ENCODE results near the gene INPP4B. TPM values are rescaled to one million over a fixed set of nuclear protein-coding genes. Genes with fewer than 3 reads are reported as not detected.

Gene INPP4B
- total RNA-seq, 1 experiment from 2014 or later: 114 TPM

DNA sequence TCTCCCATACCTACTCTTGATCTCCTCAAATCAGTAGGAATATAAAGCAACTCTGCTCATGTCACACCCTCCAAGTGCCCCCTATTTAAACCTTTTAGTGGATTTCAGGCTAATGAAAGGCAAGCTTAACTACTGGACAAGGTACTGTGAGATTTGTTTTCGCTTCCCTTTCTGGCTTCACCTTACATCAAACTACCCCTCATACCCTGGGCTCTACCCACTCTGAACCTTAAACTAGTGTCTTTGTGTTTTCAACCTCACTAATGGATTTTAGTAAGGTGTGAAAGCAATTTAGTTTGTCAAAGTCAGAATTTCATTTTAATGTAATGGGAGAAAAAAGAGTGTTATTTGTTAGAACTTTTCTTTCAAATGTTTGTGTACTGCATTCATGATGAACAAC, 291.7 kb downstream of the INPP4B start:
- peak overlapping the region; percentile 57 for H3K27ac Mint-ChIP-seq (ENCODE audit: unreplicated experiment)
- CTCF ChIA-PET: no interaction called here
- H3K4me3 Mint-ChIP-seq (ENCODE audit: low read depth, unreplicated experiment): no peak overlapping the region
- H3K9me3 Mint-ChIP-seq (ENCODE audit: low read depth, unreplicated experiment): peaks cover 2% of the 10 kb centered on the region
- peaks cover 63% of the 10 kb centered on the region for H3K4me1 Mint-ChIP-seq (ENCODE audit: low read depth, unreplicated experiment)
- H3K27me3 Mint-ChIP-seq (ENCODE audit: unreplicated experiment): no peaks in the 10 kb centered on the region
- intact Hi-C loops (cut with micrococcal nuclease; ENCODE audit: unreplicated experiment): no loop called here
- peaks cover 23% of the 10 kb centered on the region for H3K36me3 Mint-ChIP-seq (ENCODE audit: insufficient read depth, unreplicated experiment)
- no peak for DNase-seq
- BruUV-seq (replicated peaks): no TSS peak
- TF ChIP-seq, protein P1, sequence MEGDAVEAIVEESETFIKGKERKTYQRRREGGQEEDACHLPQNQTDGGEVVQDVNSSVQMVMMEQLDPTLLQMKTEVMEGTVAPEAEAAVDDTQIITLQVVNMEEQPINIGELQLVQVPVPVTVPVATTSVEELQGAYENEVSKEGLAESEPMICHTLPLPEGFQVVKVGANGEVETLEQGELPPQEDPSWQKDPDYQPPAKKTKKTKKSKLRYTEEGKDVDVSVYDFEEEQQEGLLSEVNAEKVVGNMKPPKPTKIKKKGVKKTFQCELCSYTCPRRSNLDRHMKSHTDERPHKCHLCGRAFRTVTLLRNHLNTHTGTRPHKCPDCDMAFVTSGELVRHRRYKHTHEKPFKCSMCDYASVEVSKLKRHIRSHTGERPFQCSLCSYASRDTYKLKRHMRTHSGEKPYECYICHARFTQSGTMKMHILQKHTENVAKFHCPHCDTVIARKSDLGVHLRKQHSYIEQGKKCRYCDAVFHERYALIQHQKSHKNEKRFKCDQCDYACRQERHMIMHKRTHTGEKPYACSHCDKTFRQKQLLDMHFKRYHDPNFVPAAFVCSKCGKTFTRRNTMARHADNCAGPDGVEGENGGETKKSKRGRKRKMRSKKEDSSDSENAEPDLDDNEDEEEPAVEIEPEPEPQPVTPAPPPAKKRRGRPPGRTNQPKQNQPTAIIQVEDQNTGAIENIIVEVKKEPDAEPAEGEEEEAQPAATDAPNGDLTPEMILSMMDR (IDR thresholded peaks at IDR 0.05; ENCODE audit: unreplicated experiment): no peak

DNA sequence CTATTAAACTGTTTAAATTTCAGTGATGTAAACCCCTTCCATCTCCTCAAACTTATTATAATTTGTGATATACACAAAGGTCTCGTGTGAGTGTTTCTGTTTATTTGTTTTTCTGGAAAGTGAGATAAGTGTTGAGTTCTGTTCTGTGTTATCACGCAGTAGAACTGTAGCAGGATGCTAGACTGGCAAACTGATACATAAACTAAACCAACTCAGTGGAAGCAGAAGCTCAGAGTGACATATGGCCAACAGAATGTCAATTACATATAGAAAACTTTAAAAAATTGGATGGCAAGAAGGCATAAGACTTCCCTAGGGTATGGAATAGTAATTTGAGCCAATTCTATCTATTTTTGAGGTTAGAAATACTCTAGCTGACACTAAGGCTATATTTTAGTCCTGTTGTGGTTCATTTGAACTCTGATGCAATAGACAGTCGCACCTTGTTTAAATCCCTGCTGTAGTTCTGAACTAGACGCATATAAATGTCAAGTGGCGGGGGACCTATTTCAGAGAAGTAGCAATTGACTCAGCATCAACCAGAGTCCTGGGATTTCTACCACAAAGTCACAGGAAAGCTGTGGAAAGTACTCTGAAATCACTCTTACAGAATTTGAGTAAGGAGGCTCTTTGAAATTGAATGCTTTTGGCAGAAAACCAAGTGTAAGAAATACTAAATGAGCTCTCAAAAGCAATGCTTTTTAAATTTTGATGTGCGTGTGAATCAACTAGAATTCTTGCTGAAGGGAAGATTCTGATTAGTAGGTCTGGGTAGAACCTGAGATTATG, 294.4 kb downstream of the INPP4B start:
- no peak for DNase-seq
- intact Hi-C loops (cut with micrococcal nuclease; ENCODE audit: unreplicated experiment): no loop called here
- no TSS peak for BruUV-seq (replicated peaks)
- Mint-ChIP-seq H3K4me1 (ENCODE audit: low read depth, unreplicated experiment) (peaks cover 71% of the 10 kb centered on the region), H3K36me3 (ENCODE audit: insufficient read depth, unreplicated experiment) (peaks cover 24% of the 10 kb centered on the region), H3K27ac (ENCODE audit: unreplicated experiment) (peak overlapping the region; percentile 99), H3K9me3 (ENCODE audit: low read depth, unreplicated experiment) (peaks cover 2% of the 10 kb centered on the region), H3K4me3 (ENCODE audit: low read depth, unreplicated experiment) (no peak overlapping the region), H3K27me3 (ENCODE audit: unreplicated experiment) (no peaks in the 10 kb centered on the region)
- CTCF ChIA-PET: no interaction called here
- TF ChIP-seq, protein P1 (IDR thresholded peaks at IDR 0.05; ENCODE audit: unreplicated experiment): no peak

DNA sequence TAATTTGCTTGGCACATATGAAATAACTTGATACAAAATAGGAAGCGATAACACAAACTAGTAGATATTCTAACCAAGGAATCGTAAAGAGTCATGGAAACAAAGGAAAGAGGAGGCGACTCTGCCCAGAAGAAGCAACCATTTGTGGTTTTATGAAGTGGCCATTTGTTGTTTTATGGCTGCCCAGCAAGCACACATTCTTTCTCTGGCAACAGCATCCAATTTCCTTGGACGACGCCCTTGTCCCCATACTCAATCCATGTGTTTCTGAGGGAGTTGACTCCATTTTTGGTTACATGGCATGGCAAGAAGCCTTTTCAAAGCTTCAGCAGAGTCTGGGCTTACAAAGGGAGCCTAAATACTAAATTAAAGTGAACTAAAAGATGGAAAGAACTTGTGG, 295.1 kb downstream of the INPP4B start:
- TF ChIP-seq, protein P1 (IDR thresholded peaks at IDR 0.05; ENCODE audit: unreplicated experiment): no peak
- H3K9me3 Mint-ChIP-seq (ENCODE audit: low read depth, unreplicated experiment): peaks cover 5% of the 10 kb centered on the region
- H3K27ac Mint-ChIP-seq (ENCODE audit: unreplicated experiment): peak overlapping the region; percentile 99
- no peak overlapping the region for H3K4me3 Mint-ChIP-seq (ENCODE audit: low read depth, unreplicated experiment)
- H3K36me3 Mint-ChIP-seq (ENCODE audit: insufficient read depth, unreplicated experiment): peaks cover 23% of the 10 kb centered on the region
- H3K4me1 Mint-ChIP-seq (ENCODE audit: low read depth, unreplicated experiment): peaks cover 64% of the 10 kb centered on the region
- BruUV-seq (replicated peaks): TSS peak; percentile 77
- CTCF ChIA-PET: no interaction called here
- intact Hi-C loops (cut with micrococcal nuclease; ENCODE audit: unreplicated experiment): loop anchor here (1.0 kb wide), 2 partner anchors 12 to 76 kb away; no protein-coding TSS in a partner anchor
- no peak for DNase-seq
- H3K27me3 Mint-ChIP-seq (ENCODE audit: unreplicated experiment): no peaks in the 10 kb centered on the region

DNA sequence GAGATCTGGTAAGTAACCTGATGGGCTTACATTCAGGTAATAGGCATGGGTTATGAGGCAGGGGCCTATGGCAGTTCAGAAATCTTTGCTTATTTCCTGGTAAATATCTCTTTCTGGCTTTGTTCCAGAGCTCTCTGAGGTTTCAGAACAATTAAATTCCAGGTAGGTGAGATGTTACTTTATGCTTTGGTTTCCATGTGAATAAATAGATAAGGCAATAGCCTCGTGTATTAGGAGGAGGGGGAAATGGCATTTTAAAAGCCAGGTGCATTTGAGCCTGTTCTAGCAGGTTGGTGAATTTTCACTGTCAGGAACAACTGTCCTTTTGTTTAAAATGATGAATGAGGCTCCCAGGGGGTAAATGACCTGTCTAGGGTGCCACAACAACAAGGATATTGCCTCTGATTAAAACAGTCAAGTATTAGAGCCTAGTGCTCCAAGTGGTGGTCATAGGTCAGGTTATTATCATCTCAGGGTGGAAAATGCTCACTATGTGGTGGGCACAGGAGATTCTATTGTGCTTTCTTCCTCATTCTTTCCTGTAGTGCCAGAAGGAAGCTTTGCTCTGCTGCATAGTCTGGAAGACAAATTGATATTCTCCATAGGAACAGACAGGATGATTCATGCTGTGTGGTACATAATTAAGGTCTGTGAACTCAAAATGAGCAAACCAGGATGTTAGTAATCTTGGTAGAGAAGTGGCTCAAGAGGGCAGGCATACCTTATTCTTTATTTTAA, 296.2 kb downstream of the INPP4B start:
- peaks cover 5% of the 10 kb centered on the region for H3K9me3 Mint-ChIP-seq (ENCODE audit: low read depth, unreplicated experiment)
- intact Hi-C loops (cut with micrococcal nuclease; ENCODE audit: unreplicated experiment): loop anchor here (1.0 to 5.0 kb wide), 3 partner anchors 13 to 172 kb away; no protein-coding TSS in a partner anchor
- DNase-seq: peak; percentile 72
- H3K4me3 Mint-ChIP-seq (ENCODE audit: low read depth, unreplicated experiment): no peak overlapping the region
- CTCF ChIA-PET: interaction anchor here (1.0 to 1.4 kb wide), 4 partner anchors 14 to 76 kb away, joined by 3 to 7 read pairs (median 3); no protein-coding TSS in a partner anchor
- no TSS peak for BruUV-seq (replicated peaks)
- H3K27me3 Mint-ChIP-seq (ENCODE audit: unreplicated experiment): no peaks in the 10 kb centered on the region
- H3K36me3 Mint-ChIP-seq (ENCODE audit: insufficient read depth, unreplicated experiment): peaks cover 23% of the 10 kb centered on the region
- peaks cover 62% of the 10 kb centered on the region for H3K4me1 Mint-ChIP-seq (ENCODE audit: low read depth, unreplicated experiment)
- H3K27ac Mint-ChIP-seq (ENCODE audit: unreplicated experiment): peak overlapping the region; percentile 99
- TF ChIP-seq, protein P1 (IDR thresholded peaks at IDR 0.05; ENCODE audit: unreplicated experiment): no peak
